GM18907 (cell line): ENCODE data around the gene TRIM10.
"Not testable (repeated sequence)": the region's sequence is repeated elsewhere in the genome, so short reads cannot be mapped to it uniquely, and the experiment has no call there.

Source experiments
- ATAC-seq: cut with Tn5 transposase; IDR thresholded peaks from one replicate; pipeline ENCODE4 v1.9.1; 2021; ENCODE audit warnings: mild to moderate bottlenecking, moderate library complexity; ENCODE audit not compliant: unreplicated experiment

Gene TRIM10

GRCh38 chr6:30172681-30173080 lies 11.7 kb upstream of the TRIM10 start:
- ATAC-seq: no peak

- ATAC-seq: no peak
Measured at GRCh38 chr6:30171677-30172471, 10.9 kb upstream of the TRIM10 start.

- ATAC-seq: no peak
Measured at GRCh38 chr6:30169658-30170614, 8.9 kb upstream of the TRIM10 start.

GRCh38 chr6:30168741-30169140 lies 7.7 kb upstream of the TRIM10 start:
- ATAC-seq: no peak

- no peak for ATAC-seq
Measured at GRCh38 chr6:30167101-30167500, 6.1 kb upstream of the TRIM10 start.

GRCh38 chr6:30165238-30165637 lies 4.2 kb upstream of the TRIM10 start:
- ATAC-seq: not testable (repeated sequence)

- no peak for ATAC-seq
Measured at GRCh38 chr6:30164714-30165113, 3.7 kb upstream of the TRIM10 start.

GRCh38 chr6:30163918-30164654 lies 3.1 kb upstream of the TRIM10 start:
- no peak for ATAC-seq

GRCh38 chr6:30163090-30163917 lies 2.3 kb upstream of the TRIM10 start, which contains the start of gene TRIM15:
Gene TRIM15 (plus strand): TSS chr6:30163546. CDS start chr6:30163685, 139 bp downstream.
- no peak for ATAC-seq

- no peak for ATAC-seq
Measured at GRCh38 chr6:30162265-30163089, 1.5 kb upstream of the TRIM10 start.

GRCh38 chr6:30160008-30160784 lies 815 bp downstream of the TRIM10 start:
- ATAC-seq: no peak

- ATAC-seq: no peak
Measured at GRCh38 chr6:30158475-30159040, 2.5 kb downstream of the TRIM10 start.

- ATAC-seq: no peak
Measured at GRCh38 chr6:30157999-30158398, 3.0 kb downstream of the TRIM10 start.

- ATAC-seq: no peak
Measured at GRCh38 chr6:30157581-30157980, 3.4 kb downstream of the TRIM10 start.

GRCh38 chr6:30156774-30157173 lies 4.2 kb downstream of the TRIM10 start:
- no peak for ATAC-seq

GRCh38 chr6:30156262-30156599 lies 4.8 kb downstream of the TRIM10 start:
- no peak for ATAC-seq

GRCh38 chr6:30155520-30156261 lies 5.3 kb downstream of the TRIM10 start:
- no peak for ATAC-seq
